GM18508 (cell line): ENCODE results near the gene CAMSAP1.
"Not testable (repeated sequence)": the region's sequence is repeated elsewhere in the genome, so short reads cannot be mapped to it uniquely, and the experiment has no call there.

Source experiments
- ATAC-seq: cut with Tn5 transposase; IDR thresholded peaks from one replicate; pipeline ENCODE4 v1.9.1; 2021; ENCODE audit warnings: moderate number of reproducible peaks; ENCODE audit not compliant: insufficient read depth, unreplicated experiment

Gene CAMSAP1

GRCh38 chr9:135901031-135901758 is 6.2 kb downstream of the CAMSAP1 start:
- no peak for ATAC-seq

GRCh38 chr9:135898634-135899407 is 8.5 kb downstream of the CAMSAP1 start:
- ATAC-seq, result no peak

GRCh38 chr9:135896626-135897025 is 10.7 kb downstream of the CAMSAP1 start:
- no peak for ATAC-seq

GRCh38 chr9:135896205-135896604 is 11.1 kb downstream of the CAMSAP1 start:
- no peak for ATAC-seq

GRCh38 chr9:135895202-135895848 is 12.0 kb downstream of the CAMSAP1 start:
- no peak for ATAC-seq

GRCh38 chr9:135893104-135893503 is 14.2 kb downstream of the CAMSAP1 start:
- ATAC-seq, result no peak

- not testable (repeated sequence) for ATAC-seq
These were observed 15.0 kb downstream of the CAMSAP1 start for GRCh38 chr9:135892327-135892726.

- ATAC-seq, result no peak
These were observed 16.2 kb downstream of the CAMSAP1 start for GRCh38 chr9:135891027-135891631.

GRCh38 chr9:135890190-135891026 is 16.9 kb downstream of the CAMSAP1 start:
- ATAC-seq, result no peak

- no peak for ATAC-seq
These were observed 17.7 kb downstream of the CAMSAP1 start for GRCh38 chr9:135889564-135890189.

- ATAC-seq, result no peak
These were observed 18.5 kb downstream of the CAMSAP1 start for GRCh38 chr9:135888766-135889394.

- ATAC-seq, result no peak
These were observed 19.1 kb downstream of the CAMSAP1 start for GRCh38 chr9:135888126-135888765.

- ATAC-seq, result no peak
These were observed 19.7 kb downstream of the CAMSAP1 start for GRCh38 chr9:135887585-135888050.

GRCh38 chr9:135887021-135887507 is 20.3 kb downstream of the CAMSAP1 start:
- ATAC-seq, result no peak

GRCh38 chr9:135886147-135886981 is 21.0 kb downstream of the CAMSAP1 start:
- no peak for ATAC-seq

- ATAC-seq, result no peak
These were observed 22.1 kb downstream of the CAMSAP1 start for GRCh38 chr9:135885100-135885853.
